ENCODE measurements around the gene PFN1.
A peak's percentile ranks its signal among the peaks of the same experiment; 100 is the strongest.

Gene PFN1

DNA sequence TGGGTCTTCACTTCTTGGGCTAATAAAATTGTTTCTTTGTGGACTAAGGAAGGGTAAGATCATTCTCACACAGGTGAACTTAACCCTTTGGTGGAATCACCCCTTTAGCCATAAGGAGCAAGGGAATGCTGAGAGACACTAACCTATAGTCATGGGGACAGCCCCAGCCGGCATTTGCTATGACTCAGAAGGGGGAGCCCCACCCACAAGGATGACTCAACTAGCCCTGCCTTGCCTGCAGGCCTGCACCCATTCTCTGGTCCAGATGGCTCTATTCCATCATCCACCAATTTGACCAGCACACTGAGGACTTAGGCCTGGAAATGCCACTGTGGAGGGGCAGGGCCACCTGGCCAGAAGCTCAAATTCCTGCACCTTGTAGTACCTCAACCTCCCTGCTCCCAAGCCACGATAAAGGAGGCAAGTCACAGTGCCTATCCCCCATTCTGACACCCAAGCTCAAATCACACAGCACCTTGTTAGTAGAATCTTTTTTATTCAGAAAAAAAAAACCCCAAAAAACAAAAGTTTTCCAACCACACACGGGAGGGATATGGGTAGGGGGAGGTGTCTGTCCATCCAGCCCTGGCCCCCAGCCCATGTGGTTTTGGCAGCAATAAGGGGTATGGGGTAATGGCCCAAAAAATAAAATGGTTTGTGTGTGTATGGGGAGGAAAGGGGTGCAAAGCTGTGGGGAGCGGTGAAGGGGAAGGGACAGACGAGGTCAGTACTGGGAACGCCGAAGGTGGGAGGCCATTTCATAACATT lies 3.0 kb downstream of the PFN1 start:
- peak; percentile 93 for DNase-seq

DNA sequence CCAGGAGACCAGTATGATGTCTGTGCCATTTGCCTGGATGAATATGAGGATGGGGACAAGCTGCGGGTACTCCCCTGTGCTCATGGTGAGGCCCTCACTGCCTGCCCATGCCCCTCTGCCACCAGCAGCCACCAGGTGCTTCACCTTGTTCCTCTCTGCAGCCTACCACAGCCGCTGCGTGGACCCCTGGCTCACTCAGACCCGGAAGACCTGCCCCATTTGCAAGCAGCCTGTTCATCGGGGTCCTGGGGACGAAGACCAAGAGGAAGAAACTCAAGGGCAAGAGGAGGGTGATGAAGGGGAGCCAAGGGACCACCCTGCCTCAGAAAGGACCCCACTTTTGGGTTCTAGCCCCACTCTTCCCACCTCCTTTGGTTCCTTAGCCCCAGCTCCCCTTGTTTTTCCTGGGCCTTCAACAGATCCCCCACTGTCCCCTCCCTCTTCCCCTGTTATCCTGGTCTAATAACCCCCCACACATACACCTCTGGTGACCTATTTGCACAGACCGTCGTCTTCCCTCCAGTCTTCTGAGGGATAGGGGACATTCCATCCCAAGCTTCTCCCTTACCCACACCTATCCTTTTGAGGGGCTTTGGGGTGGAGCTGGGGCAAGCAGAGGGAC lies 3.7 kb downstream of the PFN1 start:
- no peak for DNase-seq

DNA sequence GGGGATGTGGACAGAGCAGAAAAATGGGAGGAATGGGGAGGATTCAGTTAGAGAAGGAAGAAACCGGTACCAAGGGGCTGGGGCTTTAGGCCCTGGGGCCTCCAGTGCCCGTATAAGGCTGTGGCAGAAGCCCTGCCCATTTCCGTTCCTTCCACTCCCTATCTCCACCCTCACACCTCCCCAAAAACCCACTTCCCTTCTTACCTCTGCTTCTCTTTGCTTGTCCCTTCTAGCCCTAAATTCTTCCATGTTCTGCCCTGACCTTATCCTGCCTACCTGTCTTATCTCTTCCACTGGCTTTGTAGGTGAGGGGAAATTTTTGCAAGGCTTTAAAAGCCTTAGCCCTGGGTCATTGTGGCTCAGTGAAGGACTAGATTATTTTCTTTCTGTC lies 4.2 kb downstream of the PFN1 start:
- no peak for DNase-seq

DNA sequence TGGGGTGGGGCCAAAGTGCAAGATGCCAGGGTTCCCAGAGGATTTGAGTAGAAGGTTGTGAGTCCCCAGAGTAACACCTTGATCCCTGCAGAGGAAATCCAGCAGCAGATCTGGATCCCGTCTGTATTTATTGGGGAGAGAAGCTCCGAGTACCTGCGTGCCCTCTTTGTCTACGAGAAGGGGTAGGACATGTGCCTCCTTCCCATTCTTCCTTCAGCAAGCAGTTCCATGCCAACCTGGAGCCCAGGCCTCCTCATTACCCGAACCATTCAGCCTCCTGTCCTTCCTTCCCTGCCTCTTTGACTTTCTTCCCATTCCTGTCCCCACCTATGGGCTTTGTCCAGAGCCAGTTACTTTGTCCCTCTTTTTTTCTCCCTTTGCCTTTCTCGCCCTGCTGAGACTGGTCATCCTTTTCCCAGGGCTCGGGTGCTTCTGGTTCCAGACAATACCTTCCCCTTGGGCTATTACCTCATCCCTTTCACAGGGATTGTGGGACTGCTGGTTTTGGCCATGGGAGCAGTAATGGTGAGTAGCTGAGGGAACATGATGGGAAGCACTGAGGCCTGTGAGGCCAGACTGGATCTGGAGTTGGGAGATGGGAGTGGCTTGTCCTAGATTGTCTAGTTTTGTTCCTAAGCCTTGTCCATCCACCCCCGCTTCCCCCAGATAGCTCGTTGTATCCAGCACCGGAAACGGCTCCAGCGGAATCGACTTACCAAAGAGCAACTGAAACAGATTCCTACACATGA lies 5.4 kb downstream of the PFN1 start:
- DNase-seq, result no peak

DNA sequence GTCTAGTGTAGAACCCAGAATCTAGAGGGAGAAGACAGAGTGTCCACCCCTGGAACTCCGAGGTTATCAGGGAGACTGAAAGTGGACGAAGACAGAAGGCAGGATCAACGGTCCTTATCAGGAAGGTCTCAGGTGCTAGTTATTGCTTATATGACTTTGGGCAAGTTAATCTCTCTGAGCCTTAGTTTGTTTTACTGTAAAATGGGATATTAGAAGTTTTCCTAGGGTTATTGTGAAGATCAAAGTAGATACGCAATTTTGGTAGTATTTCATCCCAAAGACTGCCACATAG lies 7.1 kb downstream of the PFN1 start:
- DNase-seq, result no peak

DNA sequence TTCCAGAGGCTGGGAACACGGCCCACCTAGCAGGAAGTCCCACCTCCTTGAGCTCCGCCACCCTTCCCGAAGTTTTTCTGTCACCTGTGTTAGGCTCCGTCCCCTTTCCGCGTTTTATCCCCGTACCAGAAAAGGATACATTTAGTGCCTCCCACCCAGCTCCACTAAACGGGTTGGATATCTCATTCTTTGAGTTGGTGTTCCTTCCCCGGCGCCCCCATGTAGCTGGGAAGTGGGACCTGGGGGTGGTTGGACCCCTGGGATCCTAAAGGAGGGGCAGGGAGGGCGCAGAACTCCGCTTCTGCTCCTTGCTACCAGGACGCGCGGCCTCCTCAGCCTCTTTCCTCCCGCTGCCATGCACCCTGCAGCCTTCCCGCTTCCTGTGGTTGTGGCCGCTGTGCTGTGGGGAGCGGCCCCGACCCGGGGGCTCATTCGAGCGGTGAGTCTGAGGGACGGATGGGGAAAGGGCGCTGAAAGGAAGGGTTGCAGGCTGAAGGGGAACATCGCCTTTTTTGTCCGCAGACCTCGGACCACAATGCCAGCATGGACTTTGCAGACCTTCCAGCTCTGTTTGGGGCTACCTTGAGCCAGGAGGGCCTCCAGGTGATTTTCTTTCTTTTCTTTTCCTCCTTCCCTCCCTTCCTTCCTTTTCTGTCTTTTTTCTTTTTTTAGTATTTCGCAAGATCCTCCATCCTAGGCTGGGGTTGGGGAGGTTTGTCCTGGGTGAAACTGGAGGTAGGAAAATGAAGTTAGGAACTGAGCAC lies 7.6 kb downstream of the PFN1 start:
- no peak for DNase-seq

DNA sequence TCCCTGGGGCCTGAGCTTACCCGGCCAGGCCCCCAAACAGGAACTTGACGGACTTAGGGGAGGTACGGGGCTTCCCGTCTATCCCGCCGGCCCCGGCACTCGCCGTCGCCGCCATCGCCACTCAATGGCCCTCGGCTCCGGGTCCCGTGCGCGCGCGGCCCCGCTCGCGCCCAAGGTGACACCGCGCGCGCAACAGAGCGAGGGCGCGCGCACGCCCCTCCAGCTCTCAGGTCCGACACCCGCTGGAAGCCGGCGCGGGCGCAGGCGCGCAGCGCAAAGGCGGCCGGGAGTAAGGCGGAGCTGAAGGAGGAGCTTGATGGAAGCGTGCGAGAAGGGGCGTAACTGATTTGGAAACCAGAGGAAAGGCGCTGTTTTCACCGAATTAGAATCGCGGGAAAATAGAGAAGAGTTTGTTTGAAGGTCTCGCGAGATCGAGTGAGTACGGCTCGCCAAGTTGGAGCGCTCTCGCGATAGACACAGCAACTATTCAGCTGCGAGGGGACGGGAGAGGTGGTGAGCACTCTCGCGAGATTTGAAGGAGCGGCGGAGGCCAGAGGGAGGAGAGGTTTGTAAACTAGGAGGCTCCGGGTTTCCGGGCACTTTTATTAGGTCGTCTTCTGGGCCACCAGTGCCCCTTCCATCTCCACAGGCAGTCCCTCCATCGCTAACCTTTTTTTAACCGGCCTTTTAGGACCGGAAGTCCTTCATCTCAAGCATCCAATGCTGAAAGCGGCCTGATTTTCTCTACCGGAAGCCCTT lies 8.4 kb downstream of the PFN1 start, which contains the start of the genes RNF167 and SLC25A11:
RNF167 (plus strand) TSS at position 473 of the 759 bp plus-strand sequence. CDS start 642 bp downstream, outside the sequence.
SLC25A11 (minus strand) TSS at position 251 of the 759 bp plus-strand sequence; CDS start at position 115, 136 bp downstream.
- DNase-seq, result peak; percentile 100

DNA sequence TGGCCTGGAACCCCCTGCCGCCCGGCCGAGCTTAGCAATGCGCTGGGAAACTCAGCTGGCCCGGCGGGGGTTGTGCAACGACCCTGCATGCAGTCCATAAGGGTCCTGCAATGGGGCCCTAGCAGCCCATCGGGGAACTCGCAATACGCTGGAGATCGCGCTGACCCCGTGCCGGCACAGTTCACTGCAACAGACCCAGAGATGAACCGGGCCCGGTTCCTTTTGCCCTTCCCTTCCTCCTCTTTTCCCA lies 8.9 kb downstream of the PFN1 start:
- no peak for DNase-seq

DNA sequence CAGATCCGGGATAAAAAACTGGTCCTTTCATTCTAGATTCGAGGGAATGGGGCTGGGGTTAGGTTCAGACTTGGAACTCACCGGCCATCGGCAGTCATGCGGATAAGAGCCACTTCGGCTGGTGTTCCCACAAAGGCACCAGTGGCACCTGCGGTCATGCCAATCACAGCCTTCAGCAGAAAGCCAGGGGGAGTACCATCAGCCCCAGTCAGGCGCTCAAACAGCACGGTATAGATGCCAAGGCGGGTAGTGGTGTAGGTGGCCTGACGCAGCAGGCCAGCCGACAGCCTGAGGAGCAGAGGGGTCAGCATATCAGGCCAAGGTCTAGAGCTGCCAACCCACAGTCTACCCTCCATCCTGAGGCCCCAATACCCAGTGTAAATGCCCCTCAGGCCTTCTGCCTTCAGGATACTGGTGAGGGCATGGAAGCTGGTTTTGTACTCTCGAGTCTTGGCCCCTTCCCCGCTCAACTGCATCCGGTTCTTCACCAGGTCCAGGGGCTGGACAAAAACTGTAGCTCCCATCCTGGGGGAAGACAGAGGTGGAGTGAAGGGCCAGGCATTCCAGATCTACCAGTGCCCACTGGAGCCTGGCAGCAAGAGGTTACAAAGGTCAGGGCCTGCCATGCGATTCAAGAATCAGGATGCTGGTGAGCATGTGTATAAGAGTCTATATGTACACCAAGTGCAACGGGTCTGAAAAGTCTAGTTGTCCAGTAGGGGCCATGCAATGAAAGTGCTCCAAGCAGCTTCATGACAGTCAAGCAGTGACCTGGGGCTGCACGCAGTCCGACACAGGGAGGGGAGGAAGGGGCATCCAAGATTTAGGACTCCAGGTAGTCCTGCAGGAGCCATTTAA lies 9.4 kb downstream of the PFN1 start:
- DNase-seq, result no peak

DNA sequence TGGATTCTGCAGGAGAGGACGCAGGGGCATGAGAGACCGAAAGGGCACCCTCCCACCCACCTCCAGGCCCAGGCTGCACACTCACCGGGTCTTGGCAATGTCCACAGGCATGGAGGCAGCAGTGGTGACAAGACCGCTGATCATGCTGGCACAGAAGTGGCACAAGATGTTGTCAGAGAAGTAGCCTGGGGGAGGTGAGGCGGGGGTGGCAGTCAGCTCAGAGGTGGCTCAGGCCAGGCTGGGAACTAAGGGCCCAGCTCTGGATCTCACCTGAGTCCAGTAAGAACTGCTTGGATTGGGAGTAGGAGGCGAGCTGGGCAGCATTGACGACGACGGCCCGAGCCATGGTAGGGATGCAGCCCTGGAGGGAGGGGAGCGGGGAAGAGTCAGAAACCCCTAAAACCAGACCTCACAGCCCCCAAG lies 10.2 kb downstream of the PFN1 start:
- DNase-seq, result no peak

DNA sequence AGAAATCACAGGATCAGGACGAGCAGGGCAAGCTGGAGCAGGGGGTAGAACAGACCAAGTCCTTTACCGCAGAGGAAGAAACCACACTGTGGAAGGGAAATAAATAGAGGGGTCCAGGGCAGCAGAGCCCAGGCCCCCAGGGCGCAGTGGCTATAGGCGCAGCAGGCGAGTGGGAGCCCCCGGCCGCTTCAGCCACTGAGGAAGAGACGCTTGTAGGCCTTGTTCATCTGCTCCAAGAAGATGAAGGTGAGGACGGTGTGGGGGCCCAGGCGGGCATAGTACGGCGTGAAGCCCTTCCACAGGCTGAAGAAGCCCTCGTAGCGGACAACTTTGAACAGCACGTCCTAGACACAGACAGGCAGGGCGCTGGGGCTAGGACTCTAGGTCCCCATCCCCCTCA lies 10.8 kb downstream of the PFN1 start:
- no peak for DNase-seq

DNA sequence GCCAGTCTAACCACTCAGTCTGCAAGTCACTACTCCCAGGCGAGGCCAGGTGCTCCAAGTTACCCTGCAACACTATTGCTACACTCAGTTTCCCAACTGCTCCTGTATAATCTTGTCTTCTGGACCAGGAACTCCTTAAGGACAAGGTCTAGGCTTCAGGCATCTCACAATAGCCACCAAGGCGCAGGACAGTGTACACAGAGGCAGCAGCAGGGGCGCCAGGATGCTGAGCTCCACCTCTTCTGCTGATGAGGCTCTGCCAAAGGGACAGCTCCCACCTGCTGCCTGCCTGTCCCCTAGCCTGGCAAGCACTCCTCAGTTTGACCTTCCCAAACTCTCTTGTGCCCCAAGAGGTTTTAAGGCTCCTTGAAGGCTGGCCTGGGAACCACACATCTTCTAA lies 11.9 kb downstream of the PFN1 start:
- no peak for DNase-seq

DNA sequence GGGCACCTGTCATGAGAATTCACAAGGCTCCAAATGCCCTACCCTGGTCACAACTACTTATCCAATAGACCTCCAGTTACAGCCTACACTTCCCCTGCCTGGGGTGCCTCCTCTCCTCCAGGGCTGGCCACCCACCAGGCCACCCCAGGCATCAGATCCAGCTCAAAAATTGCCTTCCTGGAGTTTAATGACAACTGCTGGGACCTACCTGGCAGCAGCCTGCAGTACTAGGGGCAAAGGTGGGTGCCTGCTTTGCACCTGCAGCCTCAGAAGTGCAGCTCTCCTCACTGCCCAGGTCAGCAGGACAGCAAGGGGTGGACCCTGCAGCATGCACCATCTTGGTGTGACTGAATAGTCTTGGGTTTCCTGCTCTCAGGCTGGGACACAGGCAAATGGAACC lies 12.7 kb downstream of the PFN1 start:
- no peak for DNase-seq

DNA sequence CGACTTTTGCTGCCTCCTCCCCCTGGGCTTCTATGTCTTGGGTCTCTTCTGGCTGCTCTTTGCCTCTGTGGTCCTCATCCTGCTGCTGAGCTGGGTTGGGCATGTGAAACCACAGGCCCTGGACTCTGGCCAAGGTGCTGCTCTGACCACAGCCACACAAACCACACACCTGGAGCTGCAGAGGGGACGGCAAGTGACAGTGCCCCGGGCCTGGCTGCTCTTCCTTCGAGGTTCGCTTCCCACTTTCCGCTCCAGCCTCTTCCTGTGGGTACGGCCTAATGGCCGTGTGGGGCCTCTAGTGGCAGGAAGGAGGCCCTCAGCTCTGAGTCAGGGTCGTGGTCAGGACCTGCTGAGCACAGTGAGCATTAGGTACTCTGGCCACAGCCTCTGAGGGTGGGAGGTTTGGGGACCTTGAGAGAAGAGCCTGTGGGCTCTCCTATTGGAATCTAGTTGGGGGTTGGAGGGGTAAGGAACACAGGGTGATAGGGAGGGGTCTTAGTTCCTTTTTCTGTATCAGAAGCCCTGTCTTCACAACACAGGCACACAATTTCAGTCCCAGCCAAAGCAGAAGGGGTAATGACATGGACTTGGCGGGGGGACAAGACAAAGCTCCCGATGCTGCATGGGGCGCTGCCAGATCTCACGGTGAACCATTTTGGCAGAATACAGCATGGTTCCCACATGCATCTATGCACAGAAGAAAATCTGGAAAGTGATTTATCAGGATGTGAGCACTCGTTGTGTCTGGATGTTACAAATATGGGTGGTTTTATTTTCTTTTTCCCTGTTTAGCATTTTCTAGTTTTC lies 14.0 kb downstream of the PFN1 start:
- DNase-seq, result peak; percentile 63

DNA sequence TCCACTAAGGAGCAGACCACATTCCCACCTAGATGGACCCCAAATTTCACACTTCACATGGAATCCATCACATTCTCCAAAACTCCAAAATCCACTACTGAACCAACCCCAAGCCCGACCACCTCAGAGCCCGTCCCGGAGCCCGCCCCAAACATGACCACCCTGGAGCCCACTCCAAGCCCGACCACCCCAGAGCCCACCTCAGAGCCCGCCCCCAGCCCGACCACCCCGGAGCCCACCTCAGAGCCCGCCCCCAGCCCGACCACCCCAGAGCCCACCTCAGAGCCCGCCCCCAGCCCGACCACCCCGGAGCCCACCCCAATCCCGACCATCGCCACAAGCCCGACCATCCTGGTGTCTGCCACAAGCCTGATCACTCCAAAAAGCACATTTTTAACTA lies 14.7 kb downstream of the PFN1 start:
- DNase-seq, result no peak

DNA sequence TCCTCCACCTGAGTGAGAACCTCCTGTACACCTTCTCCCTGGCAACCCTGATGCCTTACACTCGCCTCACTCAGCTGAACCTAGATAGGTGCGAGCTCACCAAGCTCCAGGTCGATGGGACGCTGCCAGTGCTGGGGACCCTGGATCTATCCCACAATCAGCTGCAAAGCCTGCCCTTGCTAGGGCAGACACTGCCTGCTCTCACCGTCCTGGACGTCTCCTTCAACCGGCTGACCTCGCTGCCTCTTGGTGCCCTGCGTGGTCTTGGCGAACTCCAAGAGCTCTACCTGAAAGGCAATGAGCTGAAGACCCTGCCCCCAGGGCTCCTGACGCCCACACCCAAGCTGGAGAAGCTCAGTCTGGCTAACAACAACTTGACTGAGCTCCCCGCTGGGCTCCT lies 15.6 kb downstream of the PFN1 start:
- DNase-seq, result no peak

DNA sequence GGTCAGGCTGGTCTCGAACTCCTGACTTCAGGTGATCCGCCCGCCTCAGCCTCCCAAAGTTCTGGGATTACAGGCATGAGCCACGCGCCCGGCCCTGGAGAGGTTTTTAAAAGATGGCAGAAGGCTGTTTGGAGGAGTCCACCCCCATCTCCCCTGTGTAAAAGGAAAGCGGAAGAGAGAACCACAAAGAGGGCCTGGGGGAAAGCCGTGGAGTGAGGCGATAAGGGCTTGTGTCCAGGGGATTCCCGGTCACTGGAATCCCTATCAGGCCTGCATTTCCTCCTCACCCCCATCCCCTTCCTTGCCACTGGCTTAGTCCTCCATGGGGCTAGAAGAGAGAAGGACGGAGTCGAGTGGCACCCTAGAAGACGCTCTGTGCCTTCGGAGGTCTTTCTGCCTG lies 16.4 kb downstream of the PFN1 start, which contains the start of gene GP1BA:
GP1BA (plus strand) TSS at position 315 of the 400 bp plus-strand sequence. CDS start 328 bp downstream, outside the sequence.
- peak; percentile 53 for DNase-seq

DNA sequence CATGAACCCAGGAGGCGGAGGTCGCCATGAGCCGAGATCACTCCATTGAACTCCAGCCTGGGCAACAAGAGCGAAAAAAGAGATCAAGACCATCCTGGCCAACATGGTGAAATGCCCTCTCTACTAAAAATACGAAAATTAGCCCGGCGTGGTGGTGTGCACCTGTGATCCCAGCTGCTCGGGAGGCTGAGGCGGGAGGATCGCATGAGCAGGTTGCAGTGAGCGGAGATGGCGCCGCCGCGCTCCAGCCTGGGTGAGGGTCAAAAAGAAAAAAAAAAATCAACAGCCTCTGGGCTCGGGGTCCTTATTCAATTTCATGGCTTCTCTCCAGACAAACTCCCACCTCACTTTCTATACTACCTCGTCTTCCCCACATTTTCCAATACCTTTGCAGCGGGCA lies 19.4 kb downstream of the PFN1 start:
- DNase-seq, result no peak

DNA sequence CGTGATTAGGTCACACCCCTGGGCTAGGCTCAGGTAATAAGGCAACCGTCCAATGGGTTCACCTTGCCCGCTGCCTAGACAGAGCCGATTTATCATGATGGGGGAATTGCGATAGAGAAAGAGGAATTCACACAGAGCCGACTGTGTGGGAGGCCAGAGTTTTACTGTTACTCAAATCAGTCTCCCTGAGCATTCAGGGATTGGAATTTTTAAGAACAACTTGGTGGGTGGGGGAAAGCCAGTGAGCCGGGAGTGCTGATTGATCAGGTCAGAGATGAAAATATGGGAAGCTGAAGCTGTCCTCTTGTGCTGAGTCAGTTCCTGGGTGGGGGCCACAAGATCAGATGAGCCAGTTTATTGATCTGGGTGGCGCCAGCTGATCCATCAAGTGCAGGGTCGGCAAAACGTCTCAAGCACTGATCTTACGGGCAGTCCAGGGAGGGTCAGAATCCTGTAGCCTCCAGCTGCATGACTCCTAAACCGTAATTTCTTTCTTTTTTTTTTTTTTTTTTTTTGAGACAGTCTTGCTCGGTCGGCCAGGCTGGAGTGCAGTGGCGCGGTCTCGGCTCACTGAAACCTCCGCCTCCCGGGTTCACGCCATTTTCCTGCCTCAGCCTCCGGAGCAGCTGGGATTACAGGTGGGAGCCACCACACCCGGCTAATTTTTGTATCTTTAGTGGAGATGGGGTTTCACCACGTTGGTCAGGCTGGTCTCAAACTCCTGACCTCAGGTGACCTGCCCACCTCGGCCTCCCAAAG lies 21.6 kb downstream of the PFN1 start:
- peak; percentile 90 for DNase-seq

DNA sequence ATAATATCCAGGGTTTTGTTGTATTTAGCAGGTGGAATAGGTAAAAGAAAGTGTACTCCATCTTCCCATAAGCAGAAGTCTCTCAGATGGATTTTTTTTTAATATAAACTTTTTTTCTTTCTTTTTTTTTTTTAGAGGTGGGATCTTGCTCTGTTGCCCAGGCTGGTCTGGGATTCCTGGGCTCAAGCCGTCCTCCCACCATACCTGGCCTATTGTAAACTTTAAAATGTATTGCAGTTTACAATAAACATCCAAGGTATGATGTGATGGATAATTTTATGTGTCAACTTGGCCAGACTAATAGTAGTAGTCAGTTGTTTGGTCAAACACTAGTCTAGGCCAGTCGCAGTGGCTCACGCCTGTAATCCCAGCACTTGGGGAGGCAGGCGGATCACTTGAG lies 27.0 kb downstream of the PFN1 start:
- no peak for DNase-seq

Measured in inflammatory macrophage treated with lipopolysaccharide for 4 hours (primary cell).